Measurements from ENCODE around the gene DHH. TPM values are rescaled to one million over a fixed set of nuclear protein-coding genes. Genes with fewer than 3 reads are reported as not detected.

Gene DHH
- total RNA-seq, 1 experiment from 2014 or later: 0.15 TPM

DNA sequence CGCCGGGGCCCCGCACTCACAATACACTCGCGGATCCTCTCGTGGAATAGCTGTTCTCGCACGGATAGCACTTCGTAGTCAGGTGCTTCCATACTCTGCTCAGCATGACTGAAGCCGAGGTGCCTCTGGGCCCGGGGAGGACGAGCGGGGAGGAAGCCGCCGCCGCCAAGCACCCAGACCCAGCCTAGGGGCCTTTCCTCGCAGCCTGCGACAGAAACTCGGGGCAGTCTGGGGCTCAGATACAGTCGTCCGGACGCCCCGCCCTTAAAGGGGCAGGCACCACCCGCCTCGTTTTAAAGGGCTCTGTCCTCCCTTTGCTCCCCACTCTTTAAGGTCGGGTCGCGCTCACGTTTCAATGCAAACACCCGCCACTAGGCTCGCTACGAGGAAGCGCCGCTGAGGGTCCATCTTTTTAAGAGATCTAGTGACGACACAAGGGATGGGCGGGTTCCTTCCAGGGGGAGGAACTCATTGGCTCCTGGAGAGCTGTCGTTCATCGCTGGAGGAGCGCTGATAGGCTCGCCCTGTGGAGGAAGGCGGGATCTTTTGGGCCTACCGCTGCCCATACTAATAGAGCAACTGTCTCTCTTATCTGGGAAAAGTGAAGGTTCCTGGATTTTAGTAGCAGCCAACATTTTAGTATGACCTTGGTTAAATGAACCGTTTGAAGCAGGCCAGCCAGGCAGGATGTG, 16.0 kb upstream of the DHH start, which contains the start of gene LMBR1L (continued):
- TF ChIP-seq, protein P1, sequence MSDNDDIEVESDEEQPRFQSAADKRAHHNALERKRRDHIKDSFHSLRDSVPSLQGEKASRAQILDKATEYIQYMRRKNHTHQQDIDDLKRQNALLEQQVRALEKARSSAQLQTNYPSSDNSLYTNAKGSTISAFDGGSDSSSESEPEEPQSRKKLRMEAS (CRISPR knock-in tag; IDR thresholded peaks at IDR 0.05): peak; percentile 53
- no peak for TF ChIP-seq TEAD4 (CRISPR knock-in tag; IDR thresholded peaks at IDR 0.05)
- TF ChIP-seq FOXP4 (CRISPR knock-in tag; IDR thresholded peaks at IDR 0.05): peak; percentile 55; the same call in 1 of the 2 replicates
- TF ChIP-seq FOXP1 (CRISPR knock-in tag; IDR thresholded peaks at IDR 0.05; ENCODE audit: borderline replicate concordance): no peak
- TF ChIP-seq NR1H2 (CRISPR knock-in tag; IDR thresholded peaks at IDR 0.05): no peak
- TF ChIP-seq, protein P2, sequence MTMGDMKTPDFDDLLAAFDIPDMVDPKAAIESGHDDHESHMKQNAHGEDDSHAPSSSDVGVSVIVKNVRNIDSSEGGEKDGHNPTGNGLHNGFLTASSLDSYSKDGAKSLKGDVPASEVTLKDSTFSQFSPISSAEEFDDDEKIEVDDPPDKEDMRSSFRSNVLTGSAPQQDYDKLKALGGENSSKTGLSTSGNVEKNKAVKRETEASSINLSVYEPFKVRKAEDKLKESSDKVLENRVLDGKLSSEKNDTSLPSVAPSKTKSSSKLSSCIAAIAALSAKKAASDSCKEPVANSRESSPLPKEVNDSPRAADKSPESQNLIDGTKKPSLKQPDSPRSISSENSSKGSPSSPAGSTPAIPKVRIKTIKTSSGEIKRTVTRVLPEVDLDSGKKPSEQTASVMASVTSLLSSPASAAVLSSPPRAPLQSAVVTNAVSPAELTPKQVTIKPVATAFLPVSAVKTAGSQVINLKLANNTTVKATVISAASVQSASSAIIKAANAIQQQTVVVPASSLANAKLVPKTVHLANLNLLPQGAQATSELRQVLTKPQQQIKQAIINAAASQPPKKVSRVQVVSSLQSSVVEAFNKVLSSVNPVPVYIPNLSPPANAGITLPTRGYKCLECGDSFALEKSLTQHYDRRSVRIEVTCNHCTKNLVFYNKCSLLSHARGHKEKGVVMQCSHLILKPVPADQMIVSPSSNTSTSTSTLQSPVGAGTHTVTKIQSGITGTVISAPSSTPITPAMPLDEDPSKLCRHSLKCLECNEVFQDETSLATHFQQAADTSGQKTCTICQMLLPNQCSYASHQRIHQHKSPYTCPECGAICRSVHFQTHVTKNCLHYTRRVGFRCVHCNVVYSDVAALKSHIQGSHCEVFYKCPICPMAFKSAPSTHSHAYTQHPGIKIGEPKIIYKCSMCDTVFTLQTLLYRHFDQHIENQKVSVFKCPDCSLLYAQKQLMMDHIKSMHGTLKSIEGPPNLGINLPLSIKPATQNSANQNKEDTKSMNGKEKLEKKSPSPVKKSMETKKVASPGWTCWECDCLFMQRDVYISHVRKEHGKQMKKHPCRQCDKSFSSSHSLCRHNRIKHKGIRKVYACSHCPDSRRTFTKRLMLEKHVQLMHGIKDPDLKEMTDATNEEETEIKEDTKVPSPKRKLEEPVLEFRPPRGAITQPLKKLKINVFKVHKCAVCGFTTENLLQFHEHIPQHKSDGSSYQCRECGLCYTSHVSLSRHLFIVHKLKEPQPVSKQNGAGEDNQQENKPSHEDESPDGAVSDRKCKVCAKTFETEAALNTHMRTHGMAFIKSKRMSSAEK (CRISPR knock-in tag; IDR thresholded peaks at IDR 0.05; ENCODE audit: borderline replicate concordance): no peak
- no peak for TF ChIP-seq ZNF219 (CRISPR knock-in tag; IDR thresholded peaks at IDR 0.05; ENCODE audit: borderline replicate concordance)
- TF ChIP-seq OVOL2 (CRISPR knock-in tag; IDR thresholded peaks at IDR 0.05; ENCODE audit: borderline replicate concordance): no peak
- TF ChIP-seq, protein P3, sequence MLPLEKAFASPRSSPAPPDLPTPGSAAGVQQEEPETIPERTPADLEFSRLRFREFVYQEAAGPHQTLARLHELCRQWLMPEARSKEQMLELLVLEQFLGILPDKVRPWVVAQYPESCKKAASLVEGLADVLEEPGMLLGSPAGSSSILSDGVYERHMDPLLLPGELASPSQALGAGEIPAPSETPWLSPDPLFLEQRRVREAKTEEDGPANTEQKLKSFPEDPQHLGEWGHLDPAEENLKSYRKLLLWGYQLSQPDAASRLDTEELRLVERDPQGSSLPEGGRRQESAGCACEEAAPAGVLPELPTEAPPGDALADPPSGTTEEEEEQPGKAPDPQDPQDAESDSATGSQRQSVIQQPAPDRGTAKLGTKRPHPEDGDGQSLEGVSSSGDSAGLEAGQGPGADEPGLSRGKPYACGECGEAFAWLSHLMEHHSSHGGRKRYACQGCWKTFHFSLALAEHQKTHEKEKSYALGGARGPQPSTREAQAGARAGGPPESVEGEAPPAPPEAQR (CRISPR knock-in tag; IDR thresholded peaks at IDR 0.05): no peak
- TF ChIP-seq JAZF1 (CRISPR knock-in tag; IDR thresholded peaks at IDR 0.05): no peak
- peak; percentile 72 for TF ChIP-seq SP1 (CRISPR knock-in tag; conservative IDR thresholded peaks at IDR 0.05)
- no peak for TF ChIP-seq MXD4 (CRISPR knock-in tag; IDR thresholded peaks at IDR 0.05; ENCODE audit: borderline replicate concordance)
- TF ChIP-seq NR2C2 (CRISPR knock-in tag; IDR thresholded peaks at IDR 0.05): no peak
- no peak for TF ChIP-seq ERG (CRISPR knock-in tag; IDR thresholded peaks at IDR 0.05)
- 0 out of 2 replicates have a peak, but pooled peaks have one; percentile 22 for TF ChIP-seq MYBL2 (CRISPR knock-in tag; IDR thresholded peaks at IDR 0.05)
- TF ChIP-seq ATF3 (CRISPR knock-in tag; conservative IDR thresholded peaks at IDR 0.05): no peak
- no peak for TF ChIP-seq GRHL2 (CRISPR knock-in tag; IDR thresholded peaks at IDR 0.05; ENCODE audit: insufficient replicate concordance, severe bottlenecking)
- no peak for TF ChIP-seq PREB (CRISPR knock-in tag; IDR thresholded peaks at IDR 0.05; ENCODE audit: borderline replicate concordance)
- TF ChIP-seq TEAD1 (CRISPR knock-in tag; IDR thresholded peaks at IDR 0.05): no peak
- TF ChIP-seq, protein P4, sequence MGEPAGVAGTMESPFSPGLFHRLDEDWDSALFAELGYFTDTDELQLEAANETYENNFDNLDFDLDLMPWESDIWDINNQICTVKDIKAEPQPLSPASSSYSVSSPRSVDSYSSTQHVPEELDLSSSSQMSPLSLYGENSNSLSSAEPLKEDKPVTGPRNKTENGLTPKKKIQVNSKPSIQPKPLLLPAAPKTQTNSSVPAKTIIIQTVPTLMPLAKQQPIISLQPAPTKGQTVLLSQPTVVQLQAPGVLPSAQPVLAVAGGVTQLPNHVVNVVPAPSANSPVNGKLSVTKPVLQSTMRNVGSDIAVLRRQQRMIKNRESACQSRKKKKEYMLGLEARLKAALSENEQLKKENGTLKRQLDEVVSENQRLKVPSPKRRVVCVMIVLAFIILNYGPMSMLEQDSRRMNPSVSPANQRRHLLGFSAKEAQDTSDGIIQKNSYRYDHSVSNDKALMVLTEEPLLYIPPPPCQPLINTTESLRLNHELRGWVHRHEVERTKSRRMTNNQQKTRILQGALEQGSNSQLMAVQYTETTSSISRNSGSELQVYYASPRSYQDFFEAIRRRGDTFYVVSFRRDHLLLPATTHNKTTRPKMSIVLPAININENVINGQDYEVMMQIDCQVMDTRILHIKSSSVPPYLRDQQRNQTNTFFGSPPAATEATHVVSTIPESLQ (CRISPR knock-in tag; IDR thresholded peaks at IDR 0.05): no peak; the same call in 1 of the 2 replicates
- TF ChIP-seq, protein P5, sequence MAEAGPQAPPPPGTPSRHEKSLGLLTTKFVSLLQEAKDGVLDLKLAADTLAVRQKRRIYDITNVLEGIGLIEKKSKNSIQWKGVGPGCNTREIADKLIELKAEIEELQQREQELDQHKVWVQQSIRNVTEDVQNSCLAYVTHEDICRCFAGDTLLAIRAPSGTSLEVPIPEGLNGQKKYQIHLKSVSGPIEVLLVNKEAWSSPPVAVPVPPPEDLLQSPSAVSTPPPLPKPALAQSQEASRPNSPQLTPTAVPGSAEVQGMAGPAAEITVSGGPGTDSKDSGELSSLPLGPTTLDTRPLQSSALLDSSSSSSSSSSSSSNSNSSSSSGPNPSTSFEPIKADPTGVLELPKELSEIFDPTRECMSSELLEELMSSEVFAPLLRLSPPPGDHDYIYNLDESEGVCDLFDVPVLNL (CRISPR knock-in tag; IDR thresholded peaks at IDR 0.05; ENCODE audit: borderline replicate concordance, low read depth): no peak
- no peak for TF ChIP-seq USF1 (CRISPR knock-in tag; IDR thresholded peaks at IDR 0.05)
